K562 (cell line): ENCODE data around the gene LIN28B. TPM values are rescaled to one million over a fixed set of nuclear protein-coding genes. Genes with fewer than 3 reads are reported as not detected.

Experiments
- AFF1 ChIP-seq, 2 experiments: fragments of 450-650 bp; IDR thresholded peaks; 2 replicates each; pipeline ENCODE4 v1.6.1; 2018; ENCODE audit warnings: mild to moderate bottlenecking in 2 of 2, low read depth in 1 of 2; ENCODE audit not compliant: partially characterized antibody in 2 of 2
- ARHGAP35 ChIP-seq: fragments of 450-650 bp; IDR thresholded peaks from 2 replicates; pipeline ENCODE4 v1.6.1; 2018; ENCODE audit not compliant: partially characterized antibody
- ATF1 ChIP-seq, 2 experiments: fragments of 450-650 bp in 1 of 2; IDR thresholded peaks; 2 replicates each; pipeline ENCODE4 v1.6.1; 2016; ENCODE audit warnings: missing compliant biosample characterization in 1 of 2, missing genetic modification characterization in 1 of 2
- CBX5 ChIP-seq: IDR thresholded peaks from 2 replicates; pipeline ENCODE4 v1.6.1; 2014; ENCODE audit warnings: low read depth, borderline replicate concordance
- DIDO1 ChIP-seq: fragments of 450-650 bp; IDR thresholded peaks from 2 replicates; pipeline ENCODE4 v1.6.1; 2016; ENCODE audit warnings: low read depth, missing biosample characterization, missing genetic modification characterization
- DPF2 ChIP-seq: fragments of 450-650 bp; IDR thresholded peaks from 2 replicates; pipeline ENCODE4 v1.6.1; 2016
- E2F6 ChIP-seq, 2 experiments: IDR thresholded peaks; 2 replicates each; pipeline ENCODE4 v1.6.1; 2011; ENCODE audit warnings: borderline replicate concordance in 1 of 2, control low read depth in 1 of 2, low read depth in 1 of 2, low read length in 1 of 2, mild to moderate bottlenecking in 1 of 2, mixed read lengths in 1 of 2, moderate library complexity in 1 of 2; ENCODE audit not compliant: insufficient read depth in 1 of 2, insufficient read length in 1 of 2, poor library complexity in 1 of 2, severe bottlenecking in 1 of 2; ENCODE audit errors: extremely low read depth in 1 of 2
- JUND ChIP-seq, 2 experiments: IDR thresholded peaks; 2 replicates in 1 of 2; 3 replicates in 1 of 2; pipeline ENCODE4 v1.6.1; 2011; ENCODE audit warnings: borderline replicate concordance in 2 of 2, low read depth in 2 of 2, low read length in 2 of 2, improper control_type of control experiment in 1 of 2, missing biosample characterization in 1 of 2, missing genetic modification characterization in 1 of 2, missing genetic modification reagents in 1 of 2
- MTA3 ChIP-seq: fragments of 450-650 bp; formaldehyde crosslinking; IDR thresholded peaks from 2 replicates; pipeline ENCODE4 v1.6.1; 2017; ENCODE audit warnings: mild to moderate bottlenecking, borderline replicate concordance
- MXD1 ChIP-seq: fragments of 250-450 bp; sonication (Bioruptor Pico); IDR thresholded peaks from 2 replicates; pipeline ENCODE4 v1.8.0; 2021; ENCODE audit warnings: borderline replicate concordance, mild to moderate bottlenecking, moderate library complexity; ENCODE audit not compliant: poor library complexity, severe bottlenecking
- NCOR1 ChIP-seq: fragments of 450-650 bp; IDR thresholded peaks from 2 replicates; pipeline ENCODE4 v1.6.1; 2016; ENCODE audit warnings: mild to moderate bottlenecking, moderate library complexity
- POLR2B ChIP-seq: fragments of 450-650 bp; IDR thresholded peaks from 2 replicates; pipeline ENCODE4 v1.6.1; 2018; ENCODE audit warnings: low read depth; ENCODE audit not compliant: partially characterized antibody
- RFX1 ChIP-seq: fragments of 450-650 bp; IDR thresholded peaks from 2 replicates; pipeline ENCODE4 v1.6.1; 2016; ENCODE audit warnings: mild to moderate bottlenecking, moderate library complexity
- ZBTB11 ChIP-seq, 3 experiments: fragments of 200-800 bp in 1 of 3; fragments of 250-450 bp in 1 of 3; fragments of 450-650 bp in 1 of 3; sonication (Bioruptor Pico) in 1 of 3; sonication (Bioruptor generic) in 1 of 3; formaldehyde crosslinking in 1 of 3; IDR thresholded peaks; 2 replicates each; pipeline versions ENCODE4 v1.6.1 to v1.8.0; 2016 to 2022; ENCODE audit warnings: mild to moderate bottlenecking in 2 of 3, missing genetic modification characterization in 2 of 3, missing compliant biosample characterization in 1 of 3, moderate library complexity in 1 of 3
- ZBTB2 ChIP-seq: fragments of 450-650 bp; IDR thresholded peaks from 2 replicates; pipeline ENCODE4 v1.6.1; 2016; ENCODE audit warnings: antibody characterized with exemption
- polyA plus RNA-seq, 8 experiments: library from polyadenylated mRNA; depleted of rRNA in 4 of 8; stranded (reverse) in 5 of 8; unstranded in 3 of 8; fragments of >200 nt; fragmentation: Nextera tagmentation in 2 of 8; fragmentation: Illumina TruSeq in 1 of 8; extraction: Ambion mirVana in 2 of 8; extraction: Trizol in 1 of 8; gene quantifications; 2 replicates each; pipeline versions ENCODE4 v1.2.1 to v1.2.3, GENCODE V29; 2011 to 2014; ENCODE audit warnings: inconsistent platforms in 1 of 8, missing spikeins in 1 of 8
- total RNA-seq, 7 experiments: library from RNA; depleted of rRNA in 6 of 7; stranded (reverse); fragments of >200 nt in 6 of 7; fragmentation: Illumina TruSeq in 2 of 7; extraction: Trizol in 2 of 7; gene quantifications; 2 replicates each; pipeline versions ENCODE4 v1.2.1 to v1.2.3, GENCODE V29; 2011 to 2021; ENCODE audit warnings: low replicate concordance in 1 of 7

Gene LIN28B
- total and polyA plus RNA-seq, 9 of the 15 experiments (the other 6 are each of a cell fraction or from before 2014, with no cell fraction given) = 20.9 to 77.3 (median 42.1) TPM

- TF ChIP-seq ZBTB11 (CRISPR knock-in tag; IDR thresholded peaks at IDR 0.05) = peak in 1 of 3 experiments; percentile 43; a peak in 1 of 6 replicates
- TF ChIP-seq AFF1 (IDR thresholded peaks at IDR 0.05; ENCODE audit: low read depth in 1 of 2, partially characterized antibody in 2 of 2) = peak in 1 of 2 experiments; percentile 51
- 0 out of 2 replicates have a peak, but pooled peaks have one; percentile 11 for TF ChIP-seq JUND (IDR thresholded peaks at IDR 0.05; ENCODE audit: borderline replicate concordance, low read depth, low read length)
- TF ChIP-seq JUND (tag; IDR thresholded peaks at IDR 0.05; ENCODE audit: borderline replicate concordance, low read depth, low read length) = no peak
- no peak for TF ChIP-seq POLR2B
- TF ChIP-seq MTA3 = peak; percentile 58; the same call in 1 of the 2 replicates
- no peak for TF ChIP-seq ARHGAP35
- no peak for TF ChIP-seq DIDO1 (tag)
- TF ChIP-seq MXD1 = no peak
- TF ChIP-seq RFX1 = no peak
- peak; percentile 41 to 77 for TF ChIP-seq E2F6 (IDR thresholded peaks at IDR 0.05; ENCODE audit: borderline replicate concordance in 1 of 2, extremely low read depth in 1 of 2, insufficient read depth in 1 of 2, insufficient read length in 1 of 2, low read depth in 1 of 2, low read length in 1 of 2, poor library complexity in 1 of 2, severe bottlenecking in 1 of 2)
- peak; percentile 51 for TF ChIP-seq ZBTB2
- no peak for TF ChIP-seq ATF1 (CRISPR knock-in tag; IDR thresholded peaks at IDR 0.05)
- no peak for TF ChIP-seq ATF1 (tag; IDR thresholded peaks at IDR 0.05)
- TF ChIP-seq CBX5 = 0 out of 2 replicates have a peak, but pooled peaks have one; percentile 28
- TF ChIP-seq DPF2 = peak; percentile 17; the same call in 1 of the 2 replicates
- no peak for TF ChIP-seq NCOR1
Observed at GRCh38 chr6:104952911-104953399, 4.0 kb upstream of the LIN28B start (continued).
